Dermis microvascular lymphatic vessel endothelial cell (primary cell): ENCODE data around the gene CDKN1A. TPM values are rescaled to one million over a fixed set of nuclear protein-coding genes. Genes with fewer than 3 reads are reported as not detected.
"Not testable (repeated sequence)": the region's sequence is repeated elsewhere in the genome, so short reads cannot be mapped to it uniquely, and the experiment has no call there.

ENCODE experiments used
- DNase-seq, 2 donors: peaks; one replicate each; pipeline versions ENCODE4 v3.0.0 to v3.0.0-alpha.2; 2010; ENCODE audit warnings: low read depth in 2 of 2
- total RNA-seq: library from RNA; depleted of rRNA; stranded (reverse); fragments of >200 nt; gene quantifications from 2 replicates; pipeline ENCODE4 v1.2.1, GENCODE V29; 2014

CDKN1A gene
- total RNA-seq, 1 donor from 2014 or later: 116 TPM

DNA sequence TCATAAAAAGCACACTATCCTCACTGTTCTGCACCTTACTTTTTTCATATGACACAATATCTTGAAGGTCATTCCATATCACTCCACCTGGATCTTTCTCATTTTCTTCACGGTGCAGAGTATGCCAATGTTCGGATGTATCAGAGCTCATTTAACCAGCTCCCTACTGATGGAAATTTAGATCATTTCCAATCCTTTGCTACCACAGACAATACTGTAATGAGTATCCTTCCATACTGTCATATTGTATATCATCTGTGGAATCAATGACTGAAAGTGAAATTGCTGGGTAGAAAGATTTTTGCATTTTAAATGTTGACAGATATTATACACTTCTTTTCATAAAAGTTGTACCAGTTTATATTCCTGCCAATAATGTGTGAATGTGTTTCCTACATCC lies 16.9 kb downstream of the CDKN1A start:
- no peak for DNase-seq

DNA sequence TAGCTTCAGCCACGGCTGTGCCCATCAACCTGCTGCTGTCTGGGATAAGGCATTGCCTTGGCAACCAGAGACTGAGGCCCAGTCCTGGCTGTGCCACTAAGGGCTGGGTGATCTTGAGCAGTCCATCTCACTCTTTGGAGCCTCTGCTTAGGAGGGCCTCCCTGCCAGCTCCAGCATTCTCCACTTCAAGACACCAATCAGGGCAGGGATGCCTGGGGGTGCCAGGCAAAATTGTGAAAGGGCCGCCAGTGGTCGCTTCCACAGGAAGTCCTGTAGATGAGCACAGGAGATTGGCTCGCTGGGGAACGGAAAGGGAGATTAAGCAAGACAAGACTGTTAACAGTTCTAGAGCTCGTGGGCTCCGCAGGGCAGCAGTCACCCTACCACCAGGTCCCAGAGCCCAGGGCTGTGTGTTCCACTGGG lies 19.0 kb downstream of the CDKN1A start, which contains the start of gene RAB44:
Gene RAB44, plus strand, starts transcription at position 346 of the 423 bp plus-strand sequence. CDS start 6,410 bp downstream, outside the sequence.
- no peak for DNase-seq

DNA sequence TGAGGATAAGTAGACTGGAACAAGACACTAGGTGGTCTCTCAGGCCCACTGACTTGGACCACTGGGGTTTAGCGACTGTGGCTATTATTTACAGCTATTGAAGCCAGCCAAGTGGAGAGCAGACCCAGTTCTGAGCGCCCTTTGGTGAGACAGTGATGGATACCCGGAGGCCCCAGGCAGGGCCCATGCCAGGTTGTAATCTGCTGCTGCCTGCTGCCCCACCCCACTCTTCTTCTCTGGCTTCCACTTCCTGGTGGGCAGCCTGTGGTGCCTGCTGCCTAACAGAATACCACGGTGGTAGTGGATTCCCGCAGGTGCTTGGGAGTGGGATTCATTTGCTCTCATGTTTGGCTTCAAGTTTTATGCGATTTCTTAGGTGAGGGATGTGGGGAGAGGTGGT lies 19.7 kb downstream of the CDKN1A start:
- DNase-seq: no peak

DNA sequence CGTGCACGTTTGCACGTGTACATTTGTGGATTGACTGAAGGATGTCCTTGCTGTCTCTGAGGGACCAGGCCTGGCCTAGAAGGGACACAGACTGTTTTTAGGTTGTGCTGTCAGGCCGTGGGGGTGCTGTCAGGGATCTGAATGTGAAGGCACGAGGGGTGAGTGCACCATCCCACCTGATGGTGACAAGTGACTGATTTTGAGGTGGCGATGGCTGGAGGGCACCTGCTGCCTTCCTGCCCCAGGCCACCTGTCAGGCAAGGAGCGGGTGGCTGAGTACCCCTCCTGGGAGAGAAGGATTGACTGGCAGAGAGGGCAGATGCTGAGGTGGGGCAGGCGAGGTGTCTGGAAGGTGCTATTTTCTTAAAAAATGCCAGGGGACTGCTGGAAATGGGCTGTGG lies 20.4 kb downstream of the CDKN1A start:
- DNase-seq: no peak

DNA sequence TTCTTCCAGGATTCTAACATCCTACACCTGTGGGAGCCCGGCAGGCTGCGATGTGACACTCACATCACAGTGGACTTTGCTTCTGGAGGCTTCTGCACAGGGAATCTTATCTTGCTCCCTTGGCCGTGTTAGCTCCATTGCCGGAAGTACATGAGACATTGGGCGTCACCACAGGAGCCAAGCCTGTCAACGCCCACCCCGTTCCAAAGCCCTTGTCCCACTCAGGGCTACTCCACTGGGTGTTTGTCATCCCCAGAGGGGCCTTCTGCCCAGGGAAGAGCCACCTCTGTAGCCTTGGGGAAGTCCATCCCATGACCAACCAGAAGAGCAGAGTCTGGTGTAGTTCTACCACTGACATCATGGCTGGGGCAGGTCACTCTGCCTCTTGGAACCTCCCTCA lies 20.8 kb downstream of the CDKN1A start:
- no peak for DNase-seq

DNA sequence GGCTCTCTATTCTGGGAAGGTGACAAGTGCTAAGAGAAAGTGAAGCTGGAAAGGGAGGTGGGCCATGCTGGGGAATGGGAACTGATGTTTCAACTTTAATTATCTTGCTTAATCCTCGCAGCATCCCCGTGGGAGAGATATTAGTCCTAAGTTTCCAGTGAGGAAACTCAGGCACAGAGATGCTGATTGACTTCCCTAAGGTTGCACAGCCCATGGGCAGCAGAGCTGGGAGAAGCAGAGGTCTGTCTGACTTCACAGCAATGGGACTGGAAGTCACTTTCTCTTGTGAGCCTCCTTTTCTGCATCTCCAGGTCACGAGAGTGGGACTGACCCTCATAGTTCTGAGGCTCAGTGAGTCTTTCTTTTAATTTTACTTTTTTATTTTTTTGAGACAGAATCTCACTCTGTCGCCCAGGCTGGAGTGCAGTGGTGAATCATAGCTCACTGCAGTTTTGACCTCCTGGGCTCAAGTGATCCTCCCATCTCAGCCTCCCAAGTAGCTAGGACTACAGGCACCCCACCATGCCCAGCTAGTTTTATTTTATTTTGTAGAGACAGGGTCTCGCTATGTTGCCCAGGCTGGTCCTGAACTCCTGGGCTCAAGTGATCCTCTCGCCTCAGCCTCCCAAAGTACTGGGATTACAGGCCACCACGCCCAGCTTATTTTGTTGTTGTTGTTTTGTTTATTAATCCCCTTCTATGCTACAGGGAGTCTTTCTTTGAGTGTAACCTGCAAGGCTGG lies 21.7 kb downstream of the CDKN1A start:
- no peak for DNase-seq

DNA sequence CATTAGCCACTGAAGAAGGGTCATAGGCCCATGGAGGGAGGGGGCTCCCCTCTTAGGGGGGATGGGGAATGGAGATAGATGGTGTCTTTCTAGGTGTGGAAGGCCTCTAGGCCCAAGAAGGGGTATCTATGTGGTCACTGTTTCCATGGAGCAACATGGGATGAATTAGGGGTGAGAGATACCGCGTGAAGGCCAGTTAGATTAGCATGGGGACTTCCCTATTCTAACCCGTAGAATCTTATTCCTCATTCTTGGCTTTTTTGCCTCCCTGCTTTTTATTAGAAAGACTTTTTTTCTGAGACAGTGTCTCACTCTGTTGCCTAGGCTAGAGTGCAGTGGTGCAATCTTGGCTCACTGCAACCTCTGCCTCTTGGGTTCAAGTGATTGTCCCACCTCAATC lies 22.3 kb downstream of the CDKN1A start:
- DNase-seq: no peak

DNA sequence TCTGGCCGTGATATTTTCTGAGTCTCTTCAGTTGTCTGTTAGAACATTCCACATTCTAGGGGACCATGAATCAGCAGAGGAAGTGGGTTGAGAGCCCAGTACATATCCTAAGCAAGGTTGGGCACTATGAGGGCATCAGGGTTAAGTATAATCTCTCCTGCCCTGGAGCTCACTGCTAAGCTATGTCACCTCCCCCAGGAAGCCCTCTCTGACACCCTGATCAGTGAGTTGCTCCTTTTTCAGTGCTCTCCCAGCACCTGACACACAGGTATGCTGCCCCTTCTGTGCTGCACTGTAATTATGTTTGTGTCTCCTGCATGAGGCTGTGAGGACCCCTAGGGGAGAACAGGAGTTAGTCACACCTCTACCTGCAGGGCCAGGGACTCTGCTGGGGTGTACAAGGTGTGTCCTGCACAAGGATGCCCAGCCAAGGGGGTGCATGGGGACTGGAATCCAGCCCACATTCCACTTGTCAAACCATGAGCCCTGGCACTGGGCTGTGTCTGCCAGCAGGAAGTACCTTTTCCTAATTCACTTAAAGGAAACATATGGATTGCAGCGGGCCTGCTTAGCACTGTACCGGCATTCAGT lies 23.0 kb downstream of the CDKN1A start:
- DNase-seq: no peak

DNA sequence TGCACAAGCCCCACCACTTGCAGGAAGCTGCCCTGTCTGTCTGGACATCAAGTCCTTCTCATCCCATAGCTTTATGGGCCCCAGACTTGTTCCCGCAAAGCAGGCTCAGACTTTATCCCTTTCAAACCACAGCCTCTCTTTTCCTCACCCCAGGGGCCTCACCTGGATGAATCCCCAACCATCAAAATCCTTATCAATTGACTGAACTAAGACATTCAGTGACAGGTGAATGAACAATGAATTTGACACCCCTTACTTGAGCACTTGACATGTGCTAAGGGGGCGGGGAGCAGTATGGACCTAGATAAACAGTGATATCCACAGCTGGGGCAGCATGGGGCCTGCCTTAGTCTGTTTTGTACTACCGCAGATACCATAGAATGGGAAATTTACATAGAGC lies 24.1 kb downstream of the CDKN1A start:
- DNase-seq: no peak

DNA sequence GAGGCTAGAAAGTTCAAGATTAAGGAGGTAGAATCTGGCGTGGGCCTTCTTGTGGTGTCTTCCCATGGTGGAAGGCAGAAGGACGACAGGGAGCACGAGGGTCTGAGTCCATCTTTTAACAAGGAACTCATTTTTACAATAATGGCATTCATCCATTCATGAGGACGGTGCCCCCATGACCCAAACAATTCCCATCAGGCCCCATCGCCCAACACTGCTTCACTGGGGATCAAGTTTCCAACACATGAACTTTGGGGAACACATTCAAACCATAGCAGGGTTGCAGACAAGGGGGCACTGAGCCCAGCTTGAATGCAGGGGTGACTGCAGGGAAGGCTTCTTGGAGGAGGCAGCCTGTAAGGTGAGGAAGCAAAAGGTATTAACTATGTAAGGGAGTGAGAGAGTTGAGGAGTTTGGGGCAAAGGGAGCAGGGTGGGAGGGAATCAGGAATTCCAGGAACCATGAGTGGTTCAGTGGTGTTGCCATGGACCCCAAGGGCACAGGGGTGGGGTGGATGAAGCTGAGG lies 24.6 kb downstream of the CDKN1A start:
- DNase-seq: no peak

DNA sequence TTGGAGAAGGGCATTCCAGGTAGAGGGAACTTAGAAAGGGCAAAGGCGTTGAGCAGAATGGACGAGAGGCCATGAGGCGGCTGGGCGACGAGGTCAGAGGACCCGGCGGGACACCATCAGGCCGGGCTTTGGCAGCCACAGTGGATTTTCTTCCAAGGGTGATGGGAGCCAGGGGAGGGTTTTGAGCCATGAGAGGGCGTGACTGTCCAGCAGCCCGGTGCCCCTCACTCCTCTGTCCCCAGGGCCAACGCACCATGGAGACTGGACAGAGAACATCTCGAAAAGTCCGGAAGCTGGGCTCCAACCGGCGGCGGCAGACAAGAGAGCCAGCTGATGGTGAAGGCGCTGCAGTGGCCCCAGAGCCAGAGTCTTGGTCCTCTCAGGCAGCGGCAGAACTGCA lies 25.5 kb downstream of the CDKN1A start:
- DNase-seq: no peak

DNA sequence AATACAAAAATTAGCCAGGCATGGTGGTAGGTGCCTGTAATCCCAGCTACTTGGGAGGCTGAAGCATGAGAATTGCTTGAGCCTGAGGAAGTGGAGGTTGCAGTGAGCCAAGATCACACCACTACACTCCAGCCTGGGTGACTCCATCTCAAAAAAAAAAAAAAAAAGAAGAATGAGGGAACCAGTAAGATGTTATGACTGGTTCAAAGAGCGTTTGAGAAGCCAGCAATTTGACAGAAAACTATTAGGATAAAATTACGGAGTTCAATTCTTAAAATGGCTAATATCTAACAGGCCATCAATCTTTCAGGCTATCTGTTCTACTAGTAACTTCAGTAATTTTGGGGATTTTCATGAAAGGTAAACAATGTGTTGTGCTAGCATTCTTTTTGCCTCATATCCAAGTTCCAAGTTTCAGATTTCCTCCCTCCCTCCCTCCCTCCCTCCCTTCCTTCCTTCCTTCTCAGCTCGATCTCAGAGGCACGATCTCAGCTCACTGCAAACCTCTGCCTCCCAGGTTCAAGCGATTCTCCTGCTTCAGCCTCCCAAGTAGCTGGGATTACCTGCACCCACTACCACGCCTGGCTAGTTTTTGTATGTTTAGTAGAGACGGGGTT lies 26.6 kb downstream of the CDKN1A start:
- DNase-seq: not testable (repeated sequence)

DNA sequence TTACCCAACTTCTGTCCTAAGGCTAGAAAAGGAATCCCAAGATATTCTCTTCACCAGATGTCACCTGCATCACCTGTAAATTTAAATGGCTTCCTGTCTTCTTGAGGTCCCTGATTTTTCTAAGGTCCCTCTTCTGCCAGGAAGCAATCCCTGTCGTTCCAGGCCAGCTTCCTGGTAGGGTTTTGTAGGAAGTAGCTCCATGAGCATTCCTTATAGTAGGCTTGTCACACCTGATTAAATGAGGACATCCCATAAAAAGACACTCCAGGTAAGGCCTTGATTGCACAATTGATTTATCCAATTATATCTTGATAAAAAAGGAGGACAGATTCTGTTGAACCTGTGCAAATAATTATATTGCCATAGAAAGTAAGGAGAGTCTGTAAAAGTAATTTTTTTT lies 27.8 kb downstream of the CDKN1A start:
- DNase-seq: no peak

DNA sequence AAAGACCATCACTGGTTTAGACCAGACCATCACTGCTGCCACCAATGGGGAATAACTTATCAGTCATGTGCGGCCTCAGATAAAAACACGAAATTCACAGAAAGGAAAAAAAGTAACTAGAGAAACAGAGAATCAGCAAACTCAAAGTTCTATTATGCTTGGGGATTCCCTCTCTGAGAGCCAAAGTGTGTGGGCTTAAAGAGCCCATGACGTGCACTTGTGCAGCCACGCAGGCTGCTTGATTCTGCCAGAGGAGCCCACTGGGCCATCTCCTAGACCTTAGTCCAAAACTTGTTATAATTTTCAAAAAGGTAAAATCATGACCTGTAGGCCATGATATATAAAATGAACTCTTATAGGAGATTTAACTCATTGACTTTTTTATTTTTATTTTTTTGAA lies 34.3 kb downstream of the CDKN1A start:
- no peak for DNase-seq

DNA sequence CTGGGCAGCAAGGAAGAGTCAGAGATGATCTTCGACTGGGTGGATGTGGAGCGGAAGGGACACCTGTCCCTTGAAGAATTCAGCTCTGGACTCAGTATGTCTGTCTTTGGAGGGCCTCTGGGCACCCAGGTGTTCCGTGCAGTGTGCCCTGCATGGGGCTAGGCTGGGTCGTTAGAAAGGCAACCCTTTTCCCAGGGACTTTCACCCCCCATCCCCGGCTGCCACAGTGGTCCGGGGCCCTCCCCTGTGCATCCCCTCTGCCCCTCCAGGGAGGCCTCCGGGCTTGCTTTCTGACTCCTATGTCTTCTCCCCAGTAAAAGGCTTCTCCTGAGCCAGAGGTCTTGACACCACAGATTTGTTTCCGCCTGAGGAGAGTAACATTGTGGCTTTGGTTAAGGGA lies 35.3 kb downstream of the CDKN1A start:
- DNase-seq: no peak

DNA sequence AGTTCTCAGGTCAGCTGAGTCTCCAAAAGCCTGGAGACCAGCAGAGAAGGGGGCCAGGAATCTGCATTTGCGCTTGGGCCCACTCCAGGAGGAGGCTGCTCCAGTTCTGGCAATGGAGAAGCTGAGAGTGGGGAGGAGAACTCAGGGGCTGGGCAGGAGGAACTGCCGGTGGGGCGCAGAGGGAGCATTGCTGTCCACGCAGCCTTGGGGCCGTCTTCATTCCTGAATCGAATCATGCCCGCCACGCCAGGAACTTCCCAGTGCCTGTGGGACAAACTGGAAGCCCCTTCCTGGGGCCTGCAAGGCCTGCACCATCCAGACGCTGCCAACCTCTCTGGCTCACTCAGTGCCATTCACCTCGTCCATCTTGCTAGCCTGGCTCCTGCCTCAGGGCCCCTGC lies 36.0 kb downstream of the CDKN1A start:
- DNase-seq: no peak

DNA sequence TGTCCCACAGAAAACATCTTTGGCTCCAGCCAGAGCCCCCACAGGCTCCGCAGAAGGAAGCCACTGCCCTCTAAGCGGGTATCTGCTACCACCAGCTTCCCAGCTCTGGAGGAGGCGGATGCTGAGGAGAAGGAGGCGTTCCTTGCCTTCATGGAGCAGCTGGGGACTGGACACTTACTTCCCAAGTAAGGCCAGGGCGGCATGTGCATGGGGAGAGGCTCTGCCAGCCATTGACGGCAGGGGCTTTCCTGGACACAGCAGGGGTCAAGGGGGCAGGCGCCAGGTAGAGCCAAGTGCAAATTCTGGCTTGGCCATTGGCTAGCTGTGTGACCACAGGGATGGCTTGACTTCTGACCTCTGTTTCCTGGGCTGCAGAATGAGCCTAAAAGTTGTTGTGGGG lies 37.0 kb downstream of the CDKN1A start:
- DNase-seq: no peak

DNA sequence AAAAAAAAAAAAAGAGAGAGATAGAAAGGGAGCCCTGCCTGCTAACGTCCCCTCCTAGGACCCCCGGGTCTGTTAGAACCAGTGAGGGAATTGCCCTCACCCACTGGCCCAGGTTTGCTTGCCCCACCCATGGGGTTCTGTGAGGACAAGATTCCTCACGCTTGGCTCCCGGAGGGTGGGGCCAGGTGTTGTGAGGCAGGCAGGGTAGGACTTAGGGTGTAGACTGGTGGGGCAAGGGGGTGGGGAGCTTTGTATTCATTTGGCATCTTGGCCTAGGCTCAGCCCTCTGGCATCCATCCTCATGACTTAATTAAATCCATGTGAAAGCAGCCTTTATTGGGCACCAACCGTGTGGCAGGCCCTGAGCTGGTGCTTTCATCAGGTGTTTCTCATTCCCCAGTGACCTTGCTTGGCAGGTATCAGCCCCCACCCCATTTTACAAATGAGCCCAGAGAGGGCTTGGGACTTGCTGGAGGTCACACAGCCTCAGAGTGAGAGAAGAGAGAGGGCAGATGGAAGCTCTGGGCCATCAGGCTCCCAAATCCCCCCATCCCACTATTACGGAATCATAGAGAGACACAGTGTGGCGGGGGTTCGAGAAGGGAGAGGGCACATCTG lies 38.1 kb downstream of the CDKN1A start:
- no peak for DNase-seq

DNA sequence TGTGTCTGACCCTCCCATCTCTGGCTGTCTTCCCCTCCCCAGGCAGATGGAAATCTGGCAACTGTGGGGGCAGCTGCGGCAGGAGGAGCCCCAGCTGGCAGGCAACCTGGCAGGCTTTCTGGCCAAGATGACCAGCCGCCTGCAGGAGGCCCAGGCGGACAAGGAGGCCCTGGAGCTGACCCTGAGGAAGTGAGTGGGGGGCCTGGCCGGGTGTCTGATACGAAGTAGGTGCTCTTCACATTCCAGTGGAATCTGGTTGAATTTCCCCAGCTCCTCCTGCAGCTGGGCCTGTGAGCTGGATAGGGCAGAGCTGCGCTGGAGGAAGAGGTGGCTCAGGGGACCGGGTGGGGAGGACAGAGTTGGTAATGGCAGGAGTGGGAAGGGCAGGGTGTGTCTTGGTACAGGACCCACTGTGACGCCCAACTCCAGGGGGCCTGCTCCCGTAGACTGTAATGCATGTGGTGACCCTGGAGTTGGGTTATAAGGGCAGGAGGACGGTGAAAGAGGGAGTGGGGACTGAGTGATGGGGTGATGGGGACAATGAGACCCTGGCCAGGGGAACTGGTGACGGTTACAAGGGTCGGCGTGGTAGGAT lies 38.8 kb downstream of the CDKN1A start:
- DNase-seq: no peak

DNA sequence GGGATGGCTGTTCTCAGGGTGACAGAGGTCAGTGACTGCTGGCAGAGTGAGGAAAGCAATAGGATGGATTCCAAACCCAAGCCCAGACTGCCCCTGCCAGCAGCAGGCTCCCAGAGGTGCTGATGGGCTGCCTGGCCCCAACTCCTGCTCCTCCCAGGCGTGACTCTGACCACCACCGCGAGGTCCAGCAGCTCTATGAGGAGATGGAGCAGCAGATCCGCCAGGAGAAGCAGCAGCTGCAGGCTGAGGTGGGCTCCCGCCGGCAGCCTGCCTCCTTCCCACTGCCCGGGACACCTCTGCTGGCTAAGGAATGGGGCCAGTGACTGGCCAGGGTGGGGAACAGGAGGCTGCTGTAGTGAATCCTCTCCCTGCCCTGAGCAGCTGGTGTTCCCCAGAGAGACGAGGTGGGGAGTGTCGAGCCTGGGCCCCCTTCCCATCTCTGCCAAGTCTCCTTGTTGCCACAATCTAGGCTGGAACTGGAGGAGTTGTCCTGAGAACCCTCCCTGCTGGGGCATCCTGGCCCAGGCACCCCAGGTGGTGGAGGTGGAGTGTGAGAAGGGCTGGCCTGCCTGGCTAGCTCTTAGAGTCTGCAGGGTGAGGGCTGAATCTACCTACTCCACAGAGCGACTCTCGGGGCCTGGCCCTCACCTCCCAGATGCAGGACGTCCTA lies 39.5 kb downstream of the CDKN1A start:
- DNase-seq: no peak

DNA sequence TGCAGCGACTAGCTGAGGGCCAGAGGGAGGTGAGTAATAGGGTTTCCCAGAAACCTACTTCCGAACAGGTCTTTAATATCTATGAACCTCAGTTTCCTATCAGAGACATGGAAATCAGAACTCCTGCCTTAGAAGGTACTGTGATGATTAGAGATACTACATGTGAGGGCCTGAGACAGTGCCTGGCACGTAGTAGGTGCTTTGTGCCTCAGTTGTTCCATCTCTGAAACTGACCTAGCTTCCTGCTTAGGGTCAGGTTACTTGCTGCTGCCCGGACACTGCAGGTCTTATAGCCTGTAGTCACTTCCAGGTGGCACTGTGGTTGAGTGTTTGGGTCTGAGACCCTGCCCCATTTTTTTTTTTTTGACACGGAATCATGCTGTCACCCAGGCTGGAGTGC lies 40.0 kb downstream of the CDKN1A start:
- DNase-seq: no peak
